Keratinocyte (primary cell): ENCODE results near the gene SS18L1.

Experiments
- EZH2 ChIP-seq: IDR thresholded peaks from one replicate; pipeline ENCODE4 v1.6.1; 2012; ENCODE audit warnings: inconsistent platforms, mild to moderate bottlenecking, low read length, moderate library complexity
- TF ChIP-seq, protein P1 (sequence below), 3 experiments: IDR thresholded peaks in 1 of 3; conservative IDR thresholded peaks in 1 of 3; optimal IDR thresholded peaks in 1 of 3; 2 replicates in 2 of 3; 3 replicates in 1 of 3; pipeline versions ENCODE3 to v1.5.1; 2011; ENCODE audit warnings: low read length in 3 of 3, mild to moderate bottlenecking in 3 of 3, moderate library complexity in 2 of 3, control low read depth in 1 of 3, inconsistent platforms in 1 of 3; ENCODE audit not compliant: insufficient read depth in 2 of 3; ENCODE audit errors: extremely low read depth in 1 of 3

GRCh38 chr20:62142252-62143080, 1.1 kb upstream of the SS18L1 start:
- TF ChIP-seq, protein P1, sequence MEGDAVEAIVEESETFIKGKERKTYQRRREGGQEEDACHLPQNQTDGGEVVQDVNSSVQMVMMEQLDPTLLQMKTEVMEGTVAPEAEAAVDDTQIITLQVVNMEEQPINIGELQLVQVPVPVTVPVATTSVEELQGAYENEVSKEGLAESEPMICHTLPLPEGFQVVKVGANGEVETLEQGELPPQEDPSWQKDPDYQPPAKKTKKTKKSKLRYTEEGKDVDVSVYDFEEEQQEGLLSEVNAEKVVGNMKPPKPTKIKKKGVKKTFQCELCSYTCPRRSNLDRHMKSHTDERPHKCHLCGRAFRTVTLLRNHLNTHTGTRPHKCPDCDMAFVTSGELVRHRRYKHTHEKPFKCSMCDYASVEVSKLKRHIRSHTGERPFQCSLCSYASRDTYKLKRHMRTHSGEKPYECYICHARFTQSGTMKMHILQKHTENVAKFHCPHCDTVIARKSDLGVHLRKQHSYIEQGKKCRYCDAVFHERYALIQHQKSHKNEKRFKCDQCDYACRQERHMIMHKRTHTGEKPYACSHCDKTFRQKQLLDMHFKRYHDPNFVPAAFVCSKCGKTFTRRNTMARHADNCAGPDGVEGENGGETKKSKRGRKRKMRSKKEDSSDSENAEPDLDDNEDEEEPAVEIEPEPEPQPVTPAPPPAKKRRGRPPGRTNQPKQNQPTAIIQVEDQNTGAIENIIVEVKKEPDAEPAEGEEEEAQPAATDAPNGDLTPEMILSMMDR (optimal IDR thresholded peaks at IDR 0.05 in 1 of 3, IDR thresholded peaks at IDR 0.05 in 1 of 3, conservative IDR thresholded peaks at IDR 0.05 in 1 of 3; ENCODE audit: extremely low read depth in 1 of 3, insufficient read depth in 2 of 3, low read length in 3 of 3): no peak
- TF ChIP-seq EZH2: no peak
